ENCODE measurements around the gene CYP19A1. TPM values are rescaled to one million over a fixed set of nuclear protein-coding genes. Genes with fewer than 3 reads are reported as not detected.

CYP19A1 gene
- total and polyA plus RNA-seq, 9 of the 15 experiments (the other 6 are each of a cell fraction or from before 2014, with no cell fraction given), result 0.16 to 0.63 (median 0.47) TPM; not detected in 3

GRCh38 chr15:51226576-51227210 lies 111.7 kb downstream of the CYP19A1 start:
- no peak for DNase-seq (ENCODE audit: extremely low read depth in 1 of 4, low spot score in 3 of 4)

More at GRCh38 chr15:51226576-51227210, 111.7 kb downstream of the CYP19A1 start:
- Histone ChIP-seq H3K79me2 (ENCODE audit: control insufficient read depth, insufficient read depth, low read length) (no peaks in the 10 kb centered on the region), H3K4me2 (ENCODE audit: insufficient read depth, low read length) (no peak overlapping the region), H3K27ac (ENCODE audit: extremely low read depth, low read depth, low read length) (no peak overlapping the region), H3K9ac (ENCODE audit: insufficient read depth in 1 of 2, low read depth in 2 of 2, low read length in 2 of 2) (no peak overlapping the region), H3K4me3 (no peak overlapping the region), H3K4me1 (replicated peaks in 1 of 2; ENCODE audit: control insufficient read depth in 2 of 2, insufficient read depth in 2 of 2, low read length in 2 of 2) (peaks cover 11 to 31% of the 10 kb centered on the region in 2 experiments), H3K9me1 (ENCODE audit: control insufficient read depth, insufficient read depth, low read length) (no peaks in the 10 kb centered on the region), H4K20me1 (replicated peaks; ENCODE audit: control insufficient read depth, insufficient read depth, low read length) (no peaks in the 10 kb centered on the region), H3K27me3 (ENCODE audit: control insufficient read depth in 2 of 2, insufficient read depth in 2 of 2, low read length in 2 of 2) (no peaks in the 10 kb centered on the region; a peak in 1 of 5 replicates), H2AFZ (ENCODE audit: low read depth, low read length) (no peak overlapping the region), H3K36me3 (ENCODE audit: control insufficient read depth, insufficient read depth, low read length) (no peaks in the 10 kb centered on the region), H3K9me3 (replicated peaks; ENCODE audit: control insufficient read depth, insufficient read depth, low read depth, low read length) (no peaks in the 10 kb centered on the region)
- TF ChIP-seq, protein P1, sequence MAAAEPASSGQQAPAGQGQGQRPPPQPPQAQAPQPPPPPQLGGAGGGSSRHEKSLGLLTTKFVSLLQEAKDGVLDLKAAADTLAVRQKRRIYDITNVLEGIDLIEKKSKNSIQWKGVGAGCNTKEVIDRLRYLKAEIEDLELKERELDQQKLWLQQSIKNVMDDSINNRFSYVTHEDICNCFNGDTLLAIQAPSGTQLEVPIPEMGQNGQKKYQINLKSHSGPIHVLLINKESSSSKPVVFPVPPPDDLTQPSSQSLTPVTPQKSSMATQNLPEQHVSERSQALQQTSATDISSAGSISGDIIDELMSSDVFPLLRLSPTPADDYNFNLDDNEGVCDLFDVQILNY (CRISPR knock-in tag; IDR thresholded peaks at IDR 0.05), result no peak
- no peak for TF ChIP-seq ZFX (CRISPR knock-in tag; IDR thresholded peaks at IDR 0.05)
- peak; percentile 84 for TF ChIP-seq PKNOX1 (IDR thresholded peaks at IDR 0.05)
- TF ChIP-seq GMEB1 (CRISPR knock-in tag; IDR thresholded peaks at IDR 0.05), result no peak
- TF ChIP-seq MEIS2 (IDR thresholded peaks at IDR 0.05; ENCODE audit: partially characterized antibody), result peak; percentile 31
- no peak for TF ChIP-seq GABPB2 (CRISPR knock-in tag; conservative IDR thresholded peaks at IDR 0.05)
- TF ChIP-seq, protein P2, sequence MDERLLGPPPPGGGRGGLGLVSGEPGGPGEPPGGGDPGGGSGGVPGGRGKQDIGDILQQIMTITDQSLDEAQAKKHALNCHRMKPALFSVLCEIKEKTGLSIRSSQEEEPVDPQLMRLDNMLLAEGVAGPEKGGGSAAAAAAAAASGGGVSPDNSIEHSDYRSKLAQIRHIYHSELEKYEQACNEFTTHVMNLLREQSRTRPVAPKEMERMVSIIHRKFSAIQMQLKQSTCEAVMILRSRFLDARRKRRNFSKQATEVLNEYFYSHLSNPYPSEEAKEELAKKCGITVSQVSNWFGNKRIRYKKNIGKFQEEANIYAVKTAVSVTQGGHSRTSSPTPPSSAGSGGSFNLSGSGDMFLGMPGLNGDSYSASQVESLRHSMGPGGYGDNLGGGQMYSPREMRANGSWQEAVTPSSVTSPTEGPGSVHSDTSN (CRISPR knock-in tag; IDR thresholded peaks at IDR 0.05; ENCODE audit: low read depth), result no peak
- TF ChIP-seq, protein P2 (tag; conservative IDR thresholded peaks at IDR 0.05; ENCODE audit: low read depth), result peak; percentile 67
- no peak for TF ChIP-seq TEAD4 (IDR thresholded peaks at IDR 0.05; ENCODE audit: low read length)
- no peak for TF ChIP-seq TEAD4 (CRISPR knock-in tag; IDR thresholded peaks at IDR 0.05; ENCODE audit: borderline replicate concordance)
- no peak for TF ChIP-seq ZFP36 (IDR thresholded peaks at IDR 0.05; ENCODE audit: low read depth, low read length, partially characterized antibody)
- in situ Hi-C loops (cut with MboI), result no loop called here
- POLR2A ChIA-PET, result interaction anchor here (0.7 to 1.5 kb wide), 4 partner anchors 15 to 74 kb away, joined by 3 to 5 read pairs (median 3); no protein-coding TSS in a partner anchor
- FAIRE-seq (no peak), ATAC-seq (no peak)
- 44% methylated on average over 6 of the region's 6 CpGs for WGBS (ENCODE audit: insufficient coverage, low coverage, missing lambda C conversion rate)
- CTCF ChIA-PET (ENCODE audit: low intra/inter-chr PET ratio), result no interaction called here
- no TSS peak for BruUV-seq (replicated peaks)
- intact Hi-C loops (cut with micrococcal nuclease), result loop anchor here (10.0 kb wide), 1 partner anchor 62 kb away; no protein-coding TSS in a partner anchor

Data from K562 (cell line).